Astrocyte (in vitro differentiated cells and primary cell): Measurements from ENCODE around the gene FOXP2. TPM values are rescaled to one million over a fixed set of nuclear protein-coding genes. Genes with fewer than 3 reads are reported as not detected.
A peak's percentile ranks its signal among the peaks of the same experiment; 100 is the strongest.

Source experiments
- DNase-seq: peaks from one replicate; pipeline ENCODE4 v3.0.0-alpha.2; 2010; ENCODE audit warnings: low read depth
- FAIRE-seq: peaks from 2 replicates; lab custom pipeline; 2011; peaks lifted over from hg19 to GRCh38; lab: Jason Lieb, UNC
- H2AFZ ChIP-seq: 2 replicates; pipeline ENCODE4 v1.6.0; 2012; ENCODE audit warnings: low read depth, low read length, inconsistent platforms
- H3K27ac ChIP-seq: 2 replicates; pipeline ENCODE4 v1.5.1; 2011; ENCODE audit warnings: low read depth, low read length, inconsistent platforms
- H3K27me3 ChIP-seq: 2 replicates; pipeline ENCODE4 v1.6.0; 2011; ENCODE audit warnings: low read length, inconsistent platforms; ENCODE audit not compliant: insufficient read depth
- H3K36me3 ChIP-seq: 2 replicates; pipeline ENCODE4 v1.5.1; 2011; ENCODE audit warnings: low read length, inconsistent platforms; ENCODE audit not compliant: insufficient read depth
- H3K4me1 ChIP-seq: 2 replicates; pipeline ENCODE4 v1.5.1; 2011; ENCODE audit warnings: low read length, inconsistent platforms; ENCODE audit not compliant: insufficient read depth
- H3K4me2 ChIP-seq: 2 replicates; pipeline ENCODE4 v1.6.0; 2012; ENCODE audit warnings: low read length, inconsistent platforms
- H3K4me3 ChIP-seq: 2 replicates; pipeline ENCODE4 v1.5.1; 2011; ENCODE audit warnings: low read depth, mild to moderate bottlenecking, low read length, inconsistent platforms; ENCODE audit not compliant: insufficient read depth
- H3K79me2 ChIP-seq: 2 replicates; pipeline ENCODE4 v1.6.0; 2012; ENCODE audit warnings: mild to moderate bottlenecking, low read length, inconsistent platforms; ENCODE audit not compliant: insufficient read depth
- H3K9ac ChIP-seq: 2 replicates; pipeline ENCODE4 v1.6.0; 2012; ENCODE audit warnings: mild to moderate bottlenecking, low read length, inconsistent platforms
- H3K9me3 ChIP-seq: 2 replicates; pipeline ENCODE4 v1.5.1; 2012; ENCODE audit warnings: low read depth, mild to moderate bottlenecking, low read length, inconsistent platforms; ENCODE audit not compliant: insufficient read depth
- H4K20me1 ChIP-seq: 2 replicates; pipeline ENCODE4 v1.6.0; 2012; ENCODE audit warnings: low read length, inconsistent platforms; ENCODE audit not compliant: insufficient read depth
- H3K27ac Mint-ChIP-seq: one replicate; pipeline ENCODE4 v1.8.0; 2021; ENCODE audit warnings: mild to moderate bottlenecking, mixed read lengths; ENCODE audit not compliant: unreplicated experiment
- H3K27me3 Mint-ChIP-seq: one replicate; pipeline ENCODE4 v1.8.0; 2021; ENCODE audit warnings: low read depth, mixed read lengths; ENCODE audit not compliant: unreplicated experiment
- H3K36me3 Mint-ChIP-seq: one replicate; pipeline ENCODE4 v1.8.0; 2021; ENCODE audit warnings: low read depth, mixed read lengths; ENCODE audit not compliant: unreplicated experiment
- H3K4me1 Mint-ChIP-seq: one replicate; pipeline ENCODE4 v1.8.0; 2021; ENCODE audit warnings: low read depth, mixed read lengths; ENCODE audit not compliant: unreplicated experiment
- H3K4me3 Mint-ChIP-seq: one replicate; pipeline ENCODE4 v1.8.0; 2021; ENCODE audit warnings: mild to moderate bottlenecking, moderate library complexity, mixed read lengths; ENCODE audit not compliant: unreplicated experiment
- H3K9me3 Mint-ChIP-seq: one replicate; pipeline ENCODE4 v1.8.0; 2021; ENCODE audit warnings: mild to moderate bottlenecking, mixed read lengths; ENCODE audit not compliant: unreplicated experiment
- CTCF ChIP-seq: IDR thresholded peaks from 2 replicates; pipeline ENCODE4 v1.5.1; 2011; ENCODE audit warnings: low read depth, mild to moderate bottlenecking, inconsistent platforms, low read length, moderate library complexity; ENCODE audit not compliant: insufficient read depth
- EZH2 ChIP-seq: IDR thresholded peaks from 2 replicates; pipeline ENCODE4 v1.6.1; 2012; ENCODE audit warnings: mild to moderate bottlenecking, low read length, inconsistent platforms; ENCODE audit not compliant: insufficient read depth
- total RNA-seq: library from RNA; stranded (reverse); gene quantifications from 2 replicates; pipeline ENCODE4 v1.2.1, GENCODE V29; 2021

The FOXP2 gene
- total RNA-seq, 1 donor from 2014 or later: 3.4 TPM

GRCh38 chr7:114687238-114687637 lies 272.6 kb downstream of the FOXP2 start:
- Histone ChIP-seq H3K4me2 (no peak overlapping the region), H3K4me3 (no peak overlapping the region), H3K27me3 (no peaks in the 10 kb centered on the region), H4K20me1 (no peaks in the 10 kb centered on the region), H3K36me3 (no peaks in the 10 kb centered on the region), H3K27ac (no peak overlapping the region), H2AFZ (no peak overlapping the region), H3K9me3 (no peaks in the 10 kb centered on the region), H3K9ac (no peak overlapping the region), H3K4me1 (no peaks in the 10 kb centered on the region), H3K79me2 (no peaks in the 10 kb centered on the region)
- TF ChIP-seq EZH2 (no peak), CTCF (no peak)
- Mint-ChIP-seq H3K27me3 (no peaks in the 10 kb centered on the region), H3K9me3 (no peaks in the 10 kb centered on the region), H3K4me3 (no peak overlapping the region), H3K36me3 (no peaks in the 10 kb centered on the region), H3K4me1 (no peaks in the 10 kb centered on the region), H3K27ac (no peak overlapping the region)
- DNase-seq: no peak
- no peak for FAIRE-seq

- Mint-ChIP-seq H3K27ac (no peak overlapping the region), H3K4me3 (no peak overlapping the region), H3K9me3 (no peaks in the 10 kb centered on the region), H3K36me3 (no peaks in the 10 kb centered on the region), H3K27me3 (no peaks in the 10 kb centered on the region), H3K4me1 (no peaks in the 10 kb centered on the region)
- Histone ChIP-seq H3K27me3 (no peaks in the 10 kb centered on the region), H3K4me2 (no peak overlapping the region), H4K20me1 (no peaks in the 10 kb centered on the region), H3K9ac (no peak overlapping the region), H3K36me3 (no peaks in the 10 kb centered on the region), H2AFZ (no peak overlapping the region), H3K9me3 (no peaks in the 10 kb centered on the region), H3K79me2 (no peaks in the 10 kb centered on the region), H3K4me3 (no peak overlapping the region), H3K4me1 (no peaks in the 10 kb centered on the region), H3K27ac (no peak overlapping the region)
- DNase-seq (peak; percentile 4), FAIRE-seq (no peak)
- TF ChIP-seq EZH2 (no peak), CTCF (no peak)
Measured at GRCh38 chr7:114688443-114689055, 273.9 kb downstream of the FOXP2 start.

- no peak for FAIRE-seq
- no peaks in the 10 kb centered on the region for H3K9me3 Mint-ChIP-seq
- H3K4me3 Mint-ChIP-seq: no peak overlapping the region
- no peaks in the 10 kb centered on the region for H3K36me3 Mint-ChIP-seq
- Histone ChIP-seq H3K4me2 (no peak overlapping the region), H3K27me3 (no peaks in the 10 kb centered on the region), H3K4me1 (no peaks in the 10 kb centered on the region), H3K4me3 (no peak overlapping the region), H2AFZ (no peak overlapping the region), H3K27ac (no peak overlapping the region), H3K79me2 (no peaks in the 10 kb centered on the region), H3K36me3 (no peaks in the 10 kb centered on the region), H3K9me3 (no peaks in the 10 kb centered on the region), H3K9ac (no peak overlapping the region), H4K20me1 (no peaks in the 10 kb centered on the region)
- no peaks in the 10 kb centered on the region for H3K27me3 Mint-ChIP-seq
- DNase-seq: no peak
- TF ChIP-seq CTCF: no peak
- TF ChIP-seq EZH2: no peak
- H3K27ac Mint-ChIP-seq: no peak overlapping the region
- no peaks in the 10 kb centered on the region for H3K4me1 Mint-ChIP-seq
Measured at GRCh38 chr7:114689406-114689805, 274.8 kb downstream of the FOXP2 start.
